ENCODE results near the gene PRSS22. TPM values are rescaled to one million over a fixed set of nuclear protein-coding genes. Genes with fewer than 3 reads are reported as not detected.

The PRSS22 gene
- total and polyA plus RNA-seq, 10 of the 15 experiments (the other 5 are each of a cell fraction or from before 2014, with no cell fraction given), result not detected

- Histone ChIP-seq H3K4me3 (no peak overlapping the region), H3K4me2 (ENCODE audit: control insufficient read depth, insufficient read depth) (no peak overlapping the region), H3K79me2 (ENCODE audit: control insufficient read depth, insufficient read depth, low read length) (no peaks in the 10 kb centered on the region), H3K9me3 (replicated peaks; ENCODE audit: control insufficient read depth, insufficient read depth, low read length) (no peaks in the 10 kb centered on the region), H4K20me1 (ENCODE audit: control insufficient read depth, insufficient read depth) (no peaks in the 10 kb centered on the region), H3K9ac (ENCODE audit: control insufficient read depth, insufficient read depth, low read length) (no peak overlapping the region), H2AFZ (ENCODE audit: control insufficient read depth, low read depth, low read length) (no peak overlapping the region), H3K4me1 (ENCODE audit: control insufficient read depth, insufficient read depth, low read length) (peaks cover 4% of the 10 kb centered on the region), H3K27ac (ENCODE audit: control insufficient read depth, insufficient read depth) (no peak overlapping the region), H3K36me3 (ENCODE audit: control insufficient read depth in 2 of 2, insufficient read depth in 2 of 2, low read length in 1 of 2) (no peaks in the 10 kb centered on the region), H3K27me3 (replicated peaks in 1 of 2; ENCODE audit: control insufficient read depth in 2 of 2, insufficient read depth in 2 of 2, low read length in 1 of 2) (no peaks in the 10 kb centered on the region; a peak in 1 of 4 replicates)
- no TSS peak for BruUV-seq (replicated peaks)
- ChIA-PET CTCF (interaction anchor here (0.8 to 6.7 kb wide), 9 partner anchors 11 to 55 kb away, joined by 3 to 80 read pairs (median 12); partner anchors contain the start of genes FLYWCH1 and FLYWCH2), SMC1A (ENCODE audit: uncharacterized antibody, unreplicated experiment) (interaction anchor here (1.0 to 1.7 kb wide), 4 partner anchors 33 to 45 kb away, joined by 3 to 6 read pairs (median 3); partner anchors contain the start of gene FLYWCH1), POLR2A (no interaction called here), RAD21 (ENCODE audit: unreplicated experiment) (interaction anchor here (0.6 to 1.8 kb wide), 5 partner anchors 11 to 153 kb away, joined by 3 to 6 read pairs (median 4); partner anchors contain the start of genes FLYWCH1 and FLYWCH2)
- WGBS (ENCODE audit: insufficient coverage, insufficient replicate concordance, low lambda C conversion rate, missing lambda C conversion rate), result 39% methylated on average over 6 of the region's 6 CpGs
- TF ChIP-seq BRCA1 (IDR thresholded peaks at IDR 0.05; ENCODE audit: low read depth, low read length) (no peak), POLR2AphosphoS2 (IDR thresholded peaks at IDR 0.05; ENCODE audit: low read depth, low read length) (no peak), ZNF622 (IDR thresholded peaks at IDR 0.05) (no peak), SREBF2 (IDR thresholded peaks at IDR 0.05; ENCODE audit: low read length) (no peak), ZSCAN29 (IDR thresholded peaks at IDR 0.05) (no peak), SMC3 (IDR thresholded peaks at IDR 0.05; ENCODE audit: borderline replicate concordance, low read length) (no peak), TARDBP (IDR thresholded peaks at IDR 0.05; ENCODE audit: borderline replicate concordance) (no peak), FOXK2 (IDR thresholded peaks at IDR 0.05) (no peak), ZBTB4 (CRISPR knock-in tag; IDR thresholded peaks at IDR 0.05) (no peak), NFYA (IDR thresholded peaks at IDR 0.05; ENCODE audit: borderline replicate concordance, low read depth, low read length) (no peak), SMARCA5 (IDR thresholded peaks at IDR 0.05) (no peak), ATF3 (IDR thresholded peaks at IDR 0.05; ENCODE audit: borderline replicate concordance, extremely low read depth, low read depth, low read length) (no peak), POU2F2 (IDR thresholded peaks at IDR 0.05; ENCODE audit: borderline replicate concordance, low read depth, low read length) (no peak), IRF4 (IDR thresholded peaks at IDR 0.05; ENCODE audit: low read depth, low read length) (no peak), GABPA (IDR thresholded peaks at IDR 0.05; ENCODE audit: low read depth) (no peak), CREM (IDR thresholded peaks at IDR 0.05; ENCODE audit: low read depth) (no peak), BCL11A (IDR thresholded peaks at IDR 0.05; ENCODE audit: low read depth, low read length) (no peak), ZNF274 (IDR thresholded peaks at IDR 0.05; ENCODE audit: insufficient read depth, insufficient read length) (no peak), SMAD5 (IDR thresholded peaks at IDR 0.05; ENCODE audit: low read depth) (no peak), DPF2 (IDR thresholded peaks at IDR 0.05) (no peak)
- in situ Hi-C loops (cut with MboI) (no loop called here), intact Hi-C loops (cut with micrococcal nuclease; ENCODE audit: unreplicated experiment) (no loop called here)
- DNase-seq (ENCODE audit: low read depth, low spot score) (no peak), ATAC-seq (no peak), FAIRE-seq (no peak)
Measured at GRCh38 chr16:2871926-2872325, 14.0 kb upstream of the PRSS22 start.

Measured in GM12878 (cell line).